GM19397 (cell line): ENCODE results near the gene ZNF263.
"Not testable (repeated sequence)": the region's sequence is repeated elsewhere in the genome, so short reads cannot be mapped to it uniquely, and the experiment has no call there.

Experiments
- ATAC-seq: cut with Tn5 transposase; IDR thresholded peaks from one replicate; pipeline ENCODE4 v1.9.1; 2021; ENCODE audit warnings: mild to moderate bottlenecking, moderate library complexity; ENCODE audit not compliant: unreplicated experiment

ZNF263 gene

DNA sequence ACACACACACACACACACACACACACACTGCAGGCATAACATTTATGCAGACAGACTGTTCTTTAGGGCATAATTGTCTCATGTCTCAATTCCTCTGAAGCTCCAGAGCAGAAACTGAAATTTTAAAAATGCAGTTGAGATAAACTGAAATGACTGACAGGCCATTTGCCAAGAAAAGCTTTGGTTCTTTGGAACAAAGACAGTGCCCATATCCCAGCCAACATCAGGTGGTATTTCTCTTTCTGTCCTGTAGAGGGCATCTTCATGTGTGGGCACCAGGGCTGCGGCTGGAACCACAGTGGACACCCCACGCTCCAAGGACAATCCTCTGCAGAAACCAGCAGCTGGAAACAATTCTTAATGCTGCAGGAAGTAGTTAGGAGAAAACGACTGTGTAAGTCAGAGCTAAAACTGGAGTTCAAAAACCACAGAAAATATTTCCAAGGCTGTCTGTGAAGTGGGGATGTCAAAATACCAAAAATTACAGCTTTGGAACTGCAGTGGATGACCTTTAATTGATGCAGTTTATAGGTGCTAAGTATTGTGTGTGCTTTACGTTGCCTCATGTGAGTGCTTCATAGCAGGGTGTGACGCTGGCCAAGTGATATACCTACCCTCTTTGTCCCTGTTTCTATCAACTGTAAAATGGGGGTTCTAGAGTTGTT, 16.3 kb upstream of the ZNF263 start:
- ATAC-seq = no peak

DNA sequence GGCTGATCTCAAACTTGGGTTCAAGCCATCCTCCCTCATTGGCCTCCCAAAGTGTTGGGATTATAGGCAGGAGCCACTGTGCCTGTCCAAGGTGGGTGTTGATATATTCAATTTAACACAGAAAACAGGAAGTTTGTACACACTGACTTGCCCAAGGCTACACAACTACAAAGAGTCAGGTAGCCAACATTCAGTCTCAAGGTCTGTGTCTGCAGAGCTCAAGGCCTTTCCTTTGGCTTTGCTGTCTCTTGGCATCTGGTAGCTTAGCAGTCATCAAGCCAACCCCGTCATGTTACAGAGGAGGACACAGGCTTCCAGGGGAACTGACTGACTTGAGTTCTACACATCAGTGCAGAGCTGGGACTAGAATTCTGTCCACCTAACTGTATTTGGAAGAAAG, 15.0 kb upstream of the ZNF263 start:
- no peak for ATAC-seq

DNA sequence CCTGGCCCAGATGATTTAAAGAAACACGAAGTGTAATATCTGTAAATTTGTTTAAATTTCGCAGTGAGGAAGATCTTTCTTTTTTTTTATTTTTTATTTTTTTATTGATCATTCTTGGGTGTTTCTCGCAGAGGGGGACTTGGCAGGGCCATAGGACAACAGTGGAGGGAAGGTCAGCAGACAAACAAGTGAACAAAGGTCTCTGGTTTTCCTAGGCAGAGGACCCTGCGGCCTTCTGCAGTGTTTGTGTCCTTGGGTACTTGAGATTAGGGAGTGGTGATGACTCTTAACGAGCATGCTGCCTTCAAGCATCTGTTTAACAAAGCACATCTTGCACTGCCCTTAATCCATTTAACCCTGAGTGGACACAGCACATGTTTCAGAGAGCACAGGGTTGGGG, 12.6 kb upstream of the ZNF263 start:
- ATAC-seq = not testable (repeated sequence)

DNA sequence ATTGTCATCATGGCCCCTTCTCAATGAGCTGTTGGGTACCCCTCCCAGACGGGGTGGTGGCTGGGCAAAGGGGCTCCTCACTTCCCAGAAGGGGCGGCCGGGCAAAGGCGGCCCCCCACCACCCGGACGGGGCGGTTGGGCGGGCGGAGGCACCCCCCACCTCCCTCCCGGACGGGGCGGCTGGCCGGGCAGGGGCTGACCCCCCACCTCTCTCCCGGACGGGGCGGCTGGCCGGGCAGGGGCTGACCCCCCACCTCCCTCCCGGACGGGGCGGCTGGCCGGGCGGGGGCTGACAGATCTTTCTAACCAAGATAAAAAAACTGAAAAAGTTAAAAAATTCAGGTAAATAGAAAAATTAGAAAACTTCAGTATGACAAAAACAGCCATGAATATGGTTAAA, 12.0 kb upstream of the ZNF263 start:
- ATAC-seq = not testable (repeated sequence)

DNA sequence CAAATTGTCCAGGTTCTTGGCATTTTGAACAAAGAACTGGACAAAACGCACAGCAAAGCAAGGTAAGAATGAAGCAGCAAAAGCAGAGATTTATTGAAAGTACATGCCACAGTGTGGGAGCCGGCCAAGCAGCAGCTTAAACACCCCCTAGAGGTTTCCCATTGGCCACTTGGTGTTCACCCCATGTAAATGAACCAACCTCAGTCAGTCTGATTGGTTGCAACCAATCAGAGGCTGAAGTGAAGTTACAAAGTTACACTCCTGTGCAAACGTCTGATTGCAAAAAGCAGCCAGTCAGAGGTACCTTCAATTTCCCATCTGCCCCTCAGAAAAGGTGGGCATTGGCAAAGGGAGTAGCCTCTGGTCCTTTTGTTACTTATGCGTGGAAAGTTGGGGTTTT, 8.8 kb upstream of the ZNF263 start:
- ATAC-seq = no peak

DNA sequence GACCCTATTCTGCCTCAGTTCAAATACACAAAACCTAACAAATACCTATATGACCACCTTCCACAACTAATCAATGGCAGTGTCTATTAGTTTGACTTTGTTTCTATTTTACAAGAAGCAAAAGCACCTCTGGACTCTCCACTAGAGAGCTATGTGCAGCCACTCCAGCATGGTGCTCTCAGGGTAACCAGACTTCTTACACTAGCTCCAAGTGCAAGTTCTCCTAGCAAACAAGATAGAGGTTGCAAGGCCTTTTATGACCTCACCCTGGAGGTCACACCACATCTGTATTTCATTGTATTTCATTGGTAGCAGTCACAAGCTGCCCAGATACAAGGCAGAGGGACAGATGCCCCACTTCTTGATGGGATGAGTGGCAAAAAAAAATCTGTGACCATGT, 8.3 kb upstream of the ZNF263 start:
- no peak for ATAC-seq

DNA sequence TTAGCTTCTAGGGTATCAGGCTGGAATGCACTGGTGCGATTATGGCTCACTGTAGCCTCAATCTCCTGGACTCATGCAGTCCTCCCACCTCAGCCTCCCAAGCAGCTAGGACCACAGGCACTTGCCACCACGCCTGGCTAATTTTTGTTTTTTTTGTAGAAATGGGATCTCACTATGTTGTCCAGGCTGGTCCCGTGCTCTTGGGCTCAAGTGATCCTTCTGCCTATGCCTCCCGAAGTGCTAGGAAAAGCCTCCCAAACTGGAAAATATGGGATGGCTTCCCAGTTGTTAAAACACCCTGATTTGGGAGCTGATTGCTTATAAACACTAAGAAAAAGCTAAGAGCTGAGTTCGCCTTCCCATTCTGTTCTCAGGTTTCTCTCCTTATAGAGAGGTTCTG, 6.6 kb upstream of the ZNF263 start:
- ATAC-seq = no peak

DNA sequence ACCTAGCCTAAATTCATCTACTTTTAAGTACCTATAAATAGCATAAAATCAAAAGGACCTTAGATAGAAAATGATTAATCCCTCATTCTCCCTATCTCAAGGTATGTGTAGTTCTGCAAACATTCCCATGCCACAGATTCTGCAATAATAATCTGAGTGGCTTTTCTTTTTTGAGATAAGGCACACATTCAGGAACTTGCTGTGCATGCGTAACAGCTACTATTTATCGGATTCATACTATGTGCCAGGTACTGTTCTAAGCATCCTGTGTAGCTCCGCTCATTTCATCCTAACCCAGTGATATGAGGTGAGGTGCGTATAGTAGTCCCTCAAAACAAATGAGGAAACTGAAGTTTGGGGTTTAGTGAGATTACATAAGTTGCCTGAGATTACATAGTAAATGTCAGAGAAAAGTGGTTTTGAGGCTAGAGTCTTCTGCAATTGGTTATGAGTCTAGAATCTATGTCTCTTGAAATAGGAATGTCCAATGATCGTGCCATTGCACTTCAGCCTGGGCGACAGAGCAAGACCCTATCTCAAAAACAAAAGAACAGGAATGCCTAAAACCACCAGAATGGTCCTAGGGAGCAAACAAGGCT, 2.0 kb upstream of the ZNF263 start:
- no peak for ATAC-seq

DNA sequence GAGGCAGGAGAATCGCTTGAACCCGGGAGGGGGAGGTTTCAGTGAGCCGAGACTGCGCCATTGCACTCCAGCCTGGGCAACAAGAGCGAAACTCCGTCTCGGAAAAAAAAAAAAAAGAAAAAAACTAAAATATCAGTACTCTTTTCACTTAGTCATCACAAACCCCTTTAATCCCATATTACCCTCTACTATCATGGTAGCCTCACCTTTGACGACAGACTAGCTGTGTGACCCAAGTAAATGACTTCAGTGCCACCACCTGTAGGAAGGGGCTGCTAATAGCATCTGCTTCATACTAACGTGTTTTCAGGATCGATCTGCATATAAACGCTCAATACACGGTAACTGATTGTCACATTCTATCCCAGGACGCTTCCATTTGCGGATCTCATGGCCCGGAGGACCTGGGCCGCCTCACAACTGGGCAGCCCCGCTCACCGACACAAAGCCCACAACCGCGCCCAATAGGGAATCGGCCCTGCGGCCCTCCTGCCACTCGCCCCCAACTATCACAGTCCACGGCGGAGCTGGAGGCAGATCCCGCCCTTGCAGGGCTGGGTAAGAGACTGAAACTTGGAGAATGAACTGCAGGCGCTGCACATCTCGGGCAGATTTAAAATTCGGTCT, 1.1 kb upstream of the ZNF263 start:
- peak; percentile 23 for ATAC-seq

DNA sequence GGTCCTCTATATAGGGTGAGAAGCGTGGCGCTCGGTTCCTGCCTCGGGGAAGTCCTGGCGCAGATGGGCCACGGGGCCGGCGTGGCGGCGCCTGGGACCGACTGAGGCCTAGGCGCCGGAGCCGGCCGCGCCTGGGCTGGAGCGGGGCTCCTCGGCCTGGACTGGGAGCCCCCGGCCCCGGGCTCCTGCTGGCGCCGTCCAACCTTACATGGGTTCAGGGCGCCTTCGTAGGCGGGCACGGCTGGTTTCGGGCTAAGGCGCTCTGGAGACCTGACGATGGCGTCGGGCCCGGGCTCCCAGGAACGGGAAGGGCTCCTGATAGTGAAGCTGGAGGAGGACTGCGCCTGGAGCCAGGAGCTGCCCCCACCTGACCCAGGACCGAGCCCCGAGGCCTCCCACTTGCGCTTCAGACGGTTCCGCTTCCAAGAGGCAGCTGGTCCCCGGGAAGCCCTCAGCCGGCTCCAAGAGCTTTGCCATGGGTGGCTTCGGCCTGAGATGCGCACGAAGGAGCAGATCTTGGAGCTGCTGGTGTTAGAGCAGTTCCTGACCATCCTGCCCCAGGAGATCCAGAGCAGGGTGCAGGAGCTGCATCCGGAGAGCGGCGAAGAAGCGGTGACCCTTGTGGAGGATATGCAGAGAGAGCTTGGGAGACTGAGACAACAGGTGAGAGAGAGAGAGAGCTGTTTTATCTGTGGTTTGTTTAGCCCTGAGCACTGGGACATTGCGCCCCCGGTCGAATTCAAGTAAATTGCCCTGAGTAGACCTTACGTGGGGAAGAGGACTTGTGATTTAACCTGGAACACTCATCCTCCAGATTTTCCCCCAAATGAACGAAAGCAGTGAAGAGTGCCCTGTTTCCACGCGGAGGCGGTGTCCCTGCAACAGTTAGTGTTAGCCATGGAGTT, 504 bp downstream of the ZNF263 start:
- ATAC-seq = no peak

DNA sequence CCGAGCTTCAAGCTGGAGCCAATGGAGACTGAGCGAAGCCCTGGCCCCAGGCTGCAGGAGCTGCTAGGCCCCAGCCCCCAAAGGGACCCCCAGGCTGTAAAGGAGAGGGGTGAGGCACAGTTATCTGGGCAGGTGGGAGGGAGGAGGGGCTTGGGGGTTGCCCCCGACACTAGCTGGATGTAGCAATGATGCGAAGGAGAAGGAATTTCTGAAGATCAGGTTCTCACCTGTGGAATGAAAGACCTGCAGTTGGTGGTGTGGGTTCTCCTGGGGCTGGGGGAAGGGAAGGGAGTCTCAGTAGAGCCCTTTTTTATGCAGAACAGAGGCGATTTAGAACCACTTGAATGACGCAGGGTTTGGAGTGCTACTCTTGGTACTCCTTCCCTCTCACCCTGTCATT, 1.8 kb downstream of the ZNF263 start:
- ATAC-seq = no peak

DNA sequence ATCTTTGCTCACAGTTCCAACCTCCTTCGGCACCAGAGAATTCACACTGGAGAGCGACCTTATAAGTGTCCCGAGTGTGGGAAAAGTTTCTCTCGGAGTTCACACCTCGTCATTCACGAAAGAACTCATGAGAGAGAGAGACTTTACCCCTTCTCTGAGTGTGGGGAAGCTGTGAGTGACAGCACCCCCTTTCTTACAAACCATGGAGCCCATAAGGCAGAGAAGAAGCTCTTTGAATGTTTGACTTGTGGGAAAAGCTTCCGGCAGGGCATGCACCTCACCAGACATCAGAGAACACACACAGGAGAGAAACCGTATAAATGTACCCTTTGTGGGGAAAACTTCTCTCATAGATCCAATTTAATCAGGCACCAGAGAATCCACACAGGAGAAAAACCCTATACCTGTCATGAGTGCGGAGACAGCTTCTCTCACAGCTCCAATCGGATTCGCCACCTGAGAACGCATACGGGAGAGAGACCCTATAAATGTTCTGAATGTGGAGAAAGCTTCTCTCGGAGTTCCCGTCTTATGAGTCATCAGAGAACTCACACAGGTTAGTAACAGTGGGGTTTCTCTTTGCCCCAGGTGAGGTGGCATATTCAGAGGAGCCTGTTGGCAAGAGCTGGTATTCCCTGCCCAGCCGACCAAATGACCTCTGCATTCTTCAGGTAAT, 6.8 kb downstream of the ZNF263 start:
- ATAC-seq = no peak

DNA sequence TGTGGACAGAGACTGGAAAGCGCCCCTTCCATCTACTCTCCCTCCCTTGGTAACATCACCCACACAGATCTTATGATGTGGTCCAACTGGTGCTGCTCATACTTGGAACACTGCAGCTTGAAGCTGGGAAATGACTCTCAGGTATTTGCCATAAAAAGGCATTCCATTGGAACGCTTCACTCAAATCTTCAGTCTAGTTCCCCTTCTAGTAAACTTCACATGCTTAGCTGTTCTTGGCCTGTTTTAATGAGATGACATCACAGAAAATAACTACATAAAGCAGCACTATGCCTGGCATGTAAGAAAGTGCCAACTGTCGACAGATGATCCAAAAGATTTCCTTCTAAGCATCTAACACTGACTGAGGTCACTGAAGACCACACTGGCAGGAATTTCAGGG, 9.3 kb downstream of the ZNF263 start:
- no peak for ATAC-seq

DNA sequence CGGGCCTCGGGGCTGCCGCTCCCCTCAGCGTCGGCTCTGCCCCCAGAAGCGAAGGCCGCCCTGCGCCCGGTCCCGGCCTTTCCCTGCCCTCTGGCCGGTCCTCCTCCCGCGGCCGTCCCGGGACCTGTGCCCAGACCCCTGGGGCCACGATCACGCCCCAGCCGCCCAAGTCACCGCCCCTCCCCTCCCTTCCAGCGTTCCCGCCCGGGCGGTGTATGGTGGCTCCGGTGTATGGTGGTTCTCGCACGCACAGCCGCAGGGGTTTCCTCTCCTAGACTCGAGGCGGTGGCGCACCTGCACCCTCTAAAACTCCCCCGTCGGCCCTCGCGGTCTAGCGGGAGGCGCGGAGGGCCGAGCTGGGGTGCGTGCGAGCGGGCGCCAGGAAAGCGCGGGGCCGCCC, 11.9 kb downstream of the ZNF263 start:
- no peak for ATAC-seq

DNA sequence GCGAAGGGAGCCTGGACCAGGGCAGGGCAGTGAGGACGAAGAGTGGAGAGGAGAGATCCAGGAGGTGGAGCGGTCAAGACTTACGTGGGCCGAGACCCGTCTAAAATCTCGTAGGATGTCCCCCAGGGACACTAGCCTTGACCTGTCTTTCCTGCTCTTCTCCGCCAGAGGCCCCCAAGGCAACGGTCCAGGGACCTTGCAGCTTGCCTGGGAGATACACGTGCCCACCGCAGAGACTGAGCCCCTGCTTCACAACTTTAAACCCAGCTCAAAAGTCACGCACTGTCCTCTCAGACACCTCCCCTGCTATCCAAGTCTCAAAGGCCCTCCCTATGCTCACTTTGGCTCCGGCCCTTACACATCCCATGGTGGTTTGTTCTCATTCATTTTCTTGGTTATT, 12.5 kb downstream of the ZNF263 start:
- ATAC-seq = no peak

DNA sequence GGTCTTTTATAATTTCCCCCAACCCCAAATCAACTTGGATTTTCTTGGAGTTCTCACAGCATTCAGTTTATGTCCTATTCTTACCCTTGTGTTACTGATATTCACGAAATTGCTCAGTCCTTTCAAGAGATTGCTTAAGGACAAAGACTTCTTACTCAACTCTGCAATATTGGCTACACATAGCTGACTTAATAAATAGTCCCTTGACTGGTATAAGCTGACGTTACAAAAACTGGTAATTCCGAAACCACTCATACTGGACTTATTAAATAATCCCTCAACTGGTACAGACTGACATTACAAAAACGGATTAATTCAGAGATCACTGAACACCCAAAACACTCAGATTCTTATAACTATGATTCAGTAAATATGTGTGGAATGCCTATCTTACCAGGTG, 21.1 kb downstream of the ZNF263 start:
- no peak for ATAC-seq

DNA sequence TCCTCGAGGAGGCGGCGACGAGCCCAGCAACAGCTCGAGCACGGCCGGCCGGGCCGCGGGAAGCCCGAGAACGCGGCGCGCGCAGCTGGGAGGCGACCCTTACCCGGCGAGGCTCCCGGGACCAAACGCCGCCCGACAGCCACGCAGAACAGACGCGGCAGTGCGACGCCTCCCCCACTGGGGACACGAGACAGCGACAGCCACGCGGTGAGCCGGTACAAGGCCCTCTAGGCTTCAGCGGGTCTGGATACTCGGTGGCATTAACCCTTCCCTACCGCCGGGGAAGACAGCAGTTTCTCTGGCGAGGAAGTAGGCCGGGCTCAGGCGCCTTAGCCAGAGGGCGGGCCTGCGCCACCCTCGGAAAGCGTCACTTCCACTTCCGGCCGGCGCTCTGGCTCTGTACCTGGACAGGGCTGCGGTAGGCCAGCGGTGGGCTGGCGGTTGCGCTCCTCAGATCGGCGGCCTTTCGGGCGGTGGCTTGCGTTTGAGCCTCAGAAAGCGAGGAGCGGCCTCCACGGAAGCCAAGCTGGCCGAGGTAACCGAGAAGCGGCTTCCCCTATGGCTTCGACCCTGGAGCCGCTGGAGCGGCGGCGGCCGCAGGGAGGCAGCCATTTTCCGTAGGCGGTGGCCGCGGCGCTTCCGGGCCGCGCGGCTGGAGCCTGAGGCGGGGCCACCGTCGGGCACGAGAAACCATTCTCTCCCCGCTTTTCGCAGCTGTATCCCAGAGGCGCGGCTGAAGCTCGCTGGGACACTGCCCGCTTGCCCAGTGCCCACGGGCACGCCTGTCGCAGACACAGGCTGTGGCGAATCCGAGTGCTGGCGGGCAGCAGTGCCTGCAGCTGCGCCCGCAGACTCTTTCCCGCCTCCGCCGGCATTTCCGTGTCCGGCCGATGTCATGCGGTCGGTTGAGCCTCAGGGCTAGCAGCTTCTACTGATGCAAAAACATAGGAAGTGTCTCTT, 22.1 kb downstream of the ZNF263 start, which contains the start of the genes TIGD7 and ZNF75A:
Gene TIGD7 (minus strand): TSS at position 322 of the 960 bp plus-strand sequence. CDS start 4,816 bp downstream, outside the sequence.
Gene ZNF75A (plus strand): TSS at position 389 of the 960 bp plus-strand sequence. CDS start 2,932 bp downstream, outside the sequence.
- ATAC-seq = peak; percentile 94

DNA sequence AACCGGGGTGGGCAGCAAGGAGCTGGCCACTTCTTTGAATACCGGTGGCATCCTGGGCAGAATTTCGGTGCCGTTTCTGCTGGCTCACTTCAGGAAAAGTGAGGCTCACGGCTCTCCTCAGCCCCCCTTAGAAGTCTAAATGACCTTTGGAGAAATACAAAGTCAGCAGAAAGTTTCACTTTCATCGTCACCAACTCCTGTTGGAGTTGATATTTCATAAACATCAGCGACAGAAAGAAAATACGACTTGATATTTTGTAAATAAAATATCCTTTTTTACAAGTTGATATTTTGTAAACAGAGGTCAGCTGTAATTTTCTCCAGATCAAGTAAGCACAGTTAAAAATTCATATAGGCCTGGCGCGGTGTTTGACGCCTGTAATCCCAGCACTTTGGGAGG, 22.8 kb downstream of the ZNF263 start:
- no peak for ATAC-seq

DNA sequence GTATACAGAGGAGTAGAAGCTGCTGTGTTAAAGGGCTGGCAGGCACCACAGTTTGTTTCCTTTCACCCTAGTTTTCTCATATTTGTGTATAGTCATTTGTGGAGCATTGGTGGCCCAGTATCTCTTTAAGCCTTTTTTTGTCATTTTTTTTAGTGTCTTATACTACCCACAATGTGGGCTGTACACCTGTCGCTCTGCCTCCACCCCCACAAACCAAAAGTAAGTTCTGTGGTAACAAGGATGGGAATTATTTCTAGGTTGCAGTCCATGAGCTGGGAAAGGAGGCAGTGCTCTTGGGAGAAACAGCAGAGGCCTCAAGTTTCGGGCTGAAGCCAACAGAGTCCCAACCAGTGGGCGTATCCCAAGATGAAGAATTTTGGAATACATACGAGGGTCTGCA, 28.2 kb downstream of the ZNF263 start:
- no peak for ATAC-seq
